Gastrocnemius medialis (tissue), 4 donors: ENCODE measurements around the gene INAVA. TPM values are rescaled to one million over a fixed set of nuclear protein-coding genes. Genes with fewer than 3 reads are reported as not detected.

Source experiments
- ATAC-seq, 2 donors: fragments of 150-250 bp; one replicate each; pipeline ENCODE4 v1.9.1; 2016
- DNase-seq, 2 donors: peaks; one replicate each; pipeline ENCODE4 v3.0.0-alpha.2; 2019
- H3K27ac ChIP-seq, 4 donors: fragments of 200-600 bp; sonication (generic); 1 replicate in 1 of 4; 2 replicates in 3 of 4; pipeline ENCODE4 v1.5.1; 2016 to 2018; ENCODE audit warnings: mild to moderate bottlenecking in 2 of 4, moderate library complexity in 1 of 4
- H3K27me3 ChIP-seq, 3 donors: fragments of 200-600 bp; sonication (generic) in 2 of 3; 1 replicate in 1 of 3; 2 replicates in 2 of 3; pipeline versions ENCODE4 v1.5.1 to v1.6.0; 2016 to 2019; ENCODE audit warnings: mild to moderate bottlenecking in 1 of 3, moderate library complexity in 1 of 3
- H3K36me3 ChIP-seq, 2 donors: fragments of 200-600 bp; sonication (generic) in 1 of 2; one replicate each; pipeline ENCODE4 v1.5.1; 2017 to 2018
- H3K4me1 ChIP-seq, 2 donors: fragments of 200-600 bp; sonication (generic) in 1 of 2; one replicate each; pipeline ENCODE4 v1.5.1; 2016 to 2017; ENCODE audit warnings: mild to moderate bottlenecking in 2 of 2
- H3K4me3 ChIP-seq, 4 donors: fragments of 200-600 bp; sonication (generic) in 3 of 4; 1 replicate in 1 of 4; 2 replicates in 3 of 4; pipeline ENCODE4 v1.5.1; 2016 to 2019; ENCODE audit warnings: mild to moderate bottlenecking in 2 of 4
- H3K9me3 ChIP-seq, 3 donors: fragments of 200-600 bp; sonication (generic) in 2 of 3; 1 replicate in 1 of 3; 2 replicates in 2 of 3; pipeline ENCODE4 v1.5.1; 2016 to 2019
- CTCF ChIP-seq, 5 experiments: fragments of 450-650 bp in 3 of 5; fragments of 200-600 bp in 2 of 5; sonication (generic) in 2 of 5; IDR thresholded peaks in 4 of 5; conservative IDR thresholded peaks in 1 of 5; 1 replicate in 4 of 5; 2 replicates in 1 of 5; pipeline ENCODE4 v1.5.1; 2016 to 2019; ENCODE audit warnings: antibody characterized with exemption in 5 of 5, mild to moderate bottlenecking in 3 of 5, moderate library complexity in 3 of 5
- POLR2A ChIP-seq, 2 donors: fragments of 450-650 bp; IDR thresholded peaks; one replicate each; pipeline ENCODE4 v1.6.1; 2017; ENCODE audit warnings: antibody characterized with exemption in 2 of 2, mild to moderate bottlenecking in 2 of 2, moderate library complexity in 2 of 2
- in situ Hi-C, 4 donors: fragments of 200-750 bp; cut with MboI; loops; one replicate each; pipeline versions ENCODE4 v1.15.0 to v1.8.0; 2017; ENCODE audit warnings: low sequenced_read_pairs in 4 of 4
- intact Hi-C: fragments of 100-400 bp; cut with DNase I; formaldehyde crosslinking; loops from one replicate; pipeline ENCODE4 v1.15.1; 2023; ENCODE audit warnings: low total_unique reads
- total RNA-seq, 4 donors: library from RNA; depleted of rRNA; stranded (reverse); fragments of >200 nt; gene quantifications; one replicate each; pipeline versions ENCODE4 v1.1.0 to v1.2.3, GENCODE V29; 2016

The INAVA gene
- total RNA-seq, 4 donors from 2014 or later: 0.58 TPM; not detected in 3

GRCh38 chr1:200954434-200954833 is 59.7 kb downstream of the INAVA start:
- no peak for DNase-seq
- H3K36me3 ChIP-seq: no peaks in the 10 kb centered on the region
- intact Hi-C loops: no loop called here
- H3K4me3 ChIP-seq: no peak overlapping the region
- no peak for TF ChIP-seq CTCF (IDR thresholded peaks at IDR 0.05 in 4 of 5, conservative IDR thresholded peaks at IDR 0.05 in 1 of 5)
- TF ChIP-seq POLR2A (IDR thresholded peaks at IDR 0.05): no peak
- no peak for ATAC-seq
- no peaks in the 10 kb centered on the region for H3K9me3 ChIP-seq
- no peaks in the 10 kb centered on the region for H3K4me1 ChIP-seq
- H3K27ac ChIP-seq: no peak overlapping the region
- in situ Hi-C loops: no loop called here
- no peaks in the 10 kb centered on the region for H3K27me3 ChIP-seq

GRCh38 chr1:200958597-200958996 is 63.9 kb downstream of the INAVA start:
- no peaks in the 10 kb centered on the region for H3K27me3 ChIP-seq
- in situ Hi-C loops (no loop called here), intact Hi-C loops (no loop called here)
- DNase-seq: no peak
- TF ChIP-seq CTCF (IDR thresholded peaks at IDR 0.05 in 4 of 5, conservative IDR thresholded peaks at IDR 0.05 in 1 of 5) (no peak), POLR2A (IDR thresholded peaks at IDR 0.05) (no peak)
- no peaks in the 10 kb centered on the region for H3K4me1 ChIP-seq
- no peak overlapping the region for H3K4me3 ChIP-seq
- no peaks in the 10 kb centered on the region for H3K36me3 ChIP-seq
- H3K9me3 ChIP-seq: no peaks in the 10 kb centered on the region
- ATAC-seq: no peak
- no peak overlapping the region for H3K27ac ChIP-seq

- Histone ChIP-seq H3K27me3 (no peaks in the 10 kb centered on the region), H3K4me1 (no peaks in the 10 kb centered on the region), H3K9me3 (no peaks in the 10 kb centered on the region), H3K4me3 (no peak overlapping the region), H3K27ac (no peak overlapping the region), H3K36me3 (no peaks in the 10 kb centered on the region)
- in situ Hi-C loops (no loop called here), intact Hi-C loops (no loop called here)
- DNase-seq (no peak), ATAC-seq (no peak)
- no peak for TF ChIP-seq CTCF (IDR thresholded peaks at IDR 0.05 in 4 of 5, conservative IDR thresholded peaks at IDR 0.05 in 1 of 5)
- no peak for TF ChIP-seq POLR2A (IDR thresholded peaks at IDR 0.05)
Measured at GRCh38 chr1:200959411-200959921, 64.8 kb downstream of the INAVA start.

- H3K27ac ChIP-seq: no peak overlapping the region
- in situ Hi-C loops: loop anchor here in 2 of 4 donors (10.0 kb wide), 2 partner anchors 244 to 264 kb away; no protein-coding TSS in a partner anchor
- TF ChIP-seq CTCF (IDR thresholded peaks at IDR 0.05 in 4 of 5, conservative IDR thresholded peaks at IDR 0.05 in 1 of 5): no peak
- TF ChIP-seq POLR2A (IDR thresholded peaks at IDR 0.05): no peak
- DNase-seq (no peak), ATAC-seq (no peak)
- intact Hi-C loops: no loop called here
- H3K9me3 ChIP-seq: no peaks in the 10 kb centered on the region
- no peaks in the 10 kb centered on the region for H3K36me3 ChIP-seq
- no peaks in the 10 kb centered on the region for H3K27me3 ChIP-seq
- no peak overlapping the region for H3K4me3 ChIP-seq
- no peaks in the 10 kb centered on the region for H3K4me1 ChIP-seq
Measured at GRCh38 chr1:200960236-200960947, 65.7 kb downstream of the INAVA start.
